WTC11 (cell line): ENCODE data around the gene MAP7. TPM values are rescaled to one million over a fixed set of nuclear protein-coding genes. Genes with fewer than 3 reads are reported as not detected.

Experiments
- ATAC-seq: fragments of 200-7000 bp; cut with Tn5 transposase; 2 replicates; pipeline ENCODE4 v1.10.0; 2021; ENCODE audit warnings: mild to moderate bottlenecking, moderate library complexity
- CTCF ChIA-PET: fragments of 300-600 bp; sonication (Branson Sonifier 250); formaldehyde crosslinking; loops from one replicate; lab custom pipeline; 2021; ENCODE audit warnings: antibody characterized with exemption; lab: Charles Lee
- POLR2A ChIA-PET: fragments of 350-600 bp; sonication (Branson Sonifier 250); formaldehyde crosslinking; loops from one replicate; lab custom pipeline; 2021; ENCODE audit warnings: antibody characterized with exemption; lab: Charles Lee
- DNase-seq: peaks from one replicate; pipeline ENCODE4 v3.0.0; 2021; ENCODE audit warnings: low spot score
- H3K27ac Mint-ChIP-seq: 2 replicates; pipeline ENCODE4 v1.8.0; 2021; ENCODE audit warnings: mixed read lengths
- H3K27me3 Mint-ChIP-seq: 2 replicates; pipeline ENCODE4 v1.8.0; 2021; ENCODE audit warnings: low read depth, mild to moderate bottlenecking, moderate library complexity, mixed read lengths
- H3K36me3 Mint-ChIP-seq: 2 replicates; pipeline ENCODE4 v1.8.0; 2021; ENCODE audit warnings: mixed read lengths
- H3K4me1 Mint-ChIP-seq: 2 replicates; pipeline ENCODE4 v1.8.0; 2022; ENCODE audit warnings: mixed read lengths
- H3K4me3 Mint-ChIP-seq: 2 replicates; pipeline ENCODE4 v1.8.0; 2021; ENCODE audit warnings: mild to moderate bottlenecking, moderate library complexity, mixed read lengths
- H3K9me3 Mint-ChIP-seq: 2 replicates; pipeline ENCODE4 v1.8.0; 2021; ENCODE audit warnings: mixed read lengths
- CREB1 ChIP-seq: sonication (generic); formaldehyde crosslinking; IDR thresholded peaks from 2 replicates; pipeline ENCODE4 v1.8.0; 2023; ENCODE audit warnings: mild to moderate bottlenecking, missing genetic modification reagents
- FOXJ3 ChIP-seq: sonication (generic); formaldehyde crosslinking; IDR thresholded peaks from 2 replicates; pipeline ENCODE4 v1.9.0; 2021; ENCODE audit warnings: missing genetic modification reagents, mild to moderate bottlenecking, borderline replicate concordance
- GTF2I ChIP-seq: fragments of 250-450 bp; sonication (Bioruptor Pico); conservative IDR thresholded peaks from 2 replicates; pipeline ENCODE4 v1.4.0; 2021; ENCODE audit warnings: mild to moderate bottlenecking
- IRF2 ChIP-seq: sonication (generic); formaldehyde crosslinking; IDR thresholded peaks from 2 replicates; pipeline ENCODE4 v1.8.0; 2022; ENCODE audit warnings: low read depth, missing genetic modification reagents, borderline replicate concordance
- NFATC4 ChIP-seq: fragments of 250-450 bp; sonication (Bioruptor Pico); IDR thresholded peaks from 2 replicates; pipeline ENCODE4 v1.9.0; 2021; ENCODE audit warnings: mild to moderate bottlenecking
- NFE2L1 ChIP-seq: sonication (generic); formaldehyde crosslinking; IDR thresholded peaks from 2 replicates; pipeline ENCODE4 v1.8.1; 2023; ENCODE audit warnings: missing genetic modification reagents
- NR1H2 ChIP-seq: sonication (generic); formaldehyde crosslinking; IDR thresholded peaks from 2 replicates; pipeline ENCODE4 v1.9.0; 2021; ENCODE audit warnings: mild to moderate bottlenecking, moderate library complexity, missing genetic modification reagents
- OVOL2 ChIP-seq: fragments of 250-450 bp; sonication (Bioruptor Pico); IDR thresholded peaks from 2 replicates; pipeline ENCODE4 v1.9.0; 2021; ENCODE audit warnings: mild to moderate bottlenecking, borderline replicate concordance
- RELA ChIP-seq: sonication (generic); formaldehyde crosslinking; IDR thresholded peaks from 2 replicates; pipeline ENCODE4 v1.8.1; 2022; ENCODE audit warnings: missing genetic modification reagents, mild to moderate bottlenecking, borderline replicate concordance
- SMAD4 ChIP-seq: sonication (generic); formaldehyde crosslinking; IDR thresholded peaks from 2 replicates; pipeline ENCODE4 v1.8.0; 2022; ENCODE audit warnings: mild to moderate bottlenecking, missing genetic modification reagents
- TCF7 ChIP-seq: sonication (generic); formaldehyde crosslinking; IDR thresholded peaks from 2 replicates; pipeline ENCODE4 v1.8.0; 2022; ENCODE audit warnings: mild to moderate bottlenecking, low read depth, missing genetic modification reagents, moderate library complexity
- TP53 ChIP-seq: sonication (generic); formaldehyde crosslinking; IDR thresholded peaks from 2 replicates; pipeline ENCODE4 v1.8.1; 2023; ENCODE audit warnings: mild to moderate bottlenecking, missing genetic modification reagents
- ZBTB21 ChIP-seq: sonication (generic); formaldehyde crosslinking; IDR thresholded peaks from 2 replicates; pipeline ENCODE4 v1.8.1; 2023; ENCODE audit warnings: mild to moderate bottlenecking, missing genetic modification reagents, borderline replicate concordance
- ZNF121 ChIP-seq: sonication (generic); formaldehyde crosslinking; IDR thresholded peaks from 2 replicates; pipeline ENCODE4 v1.8.0; 2023; ENCODE audit warnings: missing genetic modification reagents
- ZNF263 ChIP-seq: sonication (generic); formaldehyde crosslinking; IDR thresholded peaks from 2 replicates; pipeline ENCODE4 v1.8.1; 2022; ENCODE audit warnings: low read depth, mild to moderate bottlenecking, moderate library complexity, missing genetic modification reagents
- ZNF671 ChIP-seq: fragments of 250-450 bp; sonication (Bioruptor Pico); IDR thresholded peaks from 2 replicates; pipeline ENCODE4 v1.8.0; 2021; ENCODE audit warnings: mild to moderate bottlenecking
- total RNA-seq: library from RNA; stranded (reverse); gene quantifications from 3 replicates; pipeline ENCODE4 v1.2.3, GENCODE V29; 2021
- TF ChIP-seq, protein P1 (sequence below): fragments of 250-450 bp; sonication (Bioruptor Pico); IDR thresholded peaks from 2 replicates; pipeline ENCODE4 v1.9.0; 2021; ENCODE audit warnings: mild to moderate bottlenecking
- TF ChIP-seq, protein P2 (sequence below): sonication (generic); formaldehyde crosslinking; conservative IDR thresholded peaks from 2 replicates; pipeline ENCODE4 v1.8.1; 2022; ENCODE audit warnings: mild to moderate bottlenecking, missing genetic modification reagents
- TF ChIP-seq, protein P3 (sequence below): sonication (generic); formaldehyde crosslinking; IDR thresholded peaks from 2 replicates; pipeline ENCODE4 v1.8.0; 2022; ENCODE audit warnings: mild to moderate bottlenecking, missing genetic modification reagents
- TF ChIP-seq, protein P4 (sequence below): sonication (generic); formaldehyde crosslinking; IDR thresholded peaks from 2 replicates; pipeline ENCODE4 v1.8.1; 2022; ENCODE audit warnings: mild to moderate bottlenecking, moderate library complexity, missing genetic modification reagents
- TF ChIP-seq, protein P5 (sequence below): sonication (generic); formaldehyde crosslinking; IDR thresholded peaks from 2 replicates; pipeline ENCODE4 v1.8.1; 2022; ENCODE audit warnings: missing genetic modification reagents, borderline replicate concordance
- TF ChIP-seq, protein P6 (sequence below): fragments of 250-450 bp; sonication (Bioruptor Pico); IDR thresholded peaks from 2 replicates; pipeline ENCODE4 v2.1.2; 2022; ENCODE audit warnings: mild to moderate bottlenecking, moderate library complexity

The MAP7 gene
- total RNA-seq, 1 experiment from 2014 or later: 56.6 TPM

DNA sequence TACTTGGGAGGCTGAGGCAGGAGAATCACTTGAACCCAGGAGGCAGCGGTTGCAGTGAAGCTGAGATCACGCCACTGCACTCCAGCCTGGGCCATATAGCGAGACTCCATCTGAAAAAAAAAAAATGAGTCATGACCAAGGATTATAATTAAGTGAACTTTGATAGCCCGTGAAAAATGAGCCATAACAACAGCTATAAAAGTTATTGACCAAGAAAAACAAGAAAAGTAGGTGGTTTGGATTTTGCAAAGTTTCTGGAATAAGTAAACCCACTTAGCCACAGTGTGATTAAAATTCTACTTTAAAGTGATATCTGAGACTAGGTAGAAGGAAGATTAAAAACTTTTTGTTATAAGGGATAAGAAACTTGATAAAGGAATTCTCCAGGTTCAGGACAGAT lies 234.6 kb downstream of the MAP7 start:
- DNase-seq: no peak
- TF ChIP-seq, protein P1, sequence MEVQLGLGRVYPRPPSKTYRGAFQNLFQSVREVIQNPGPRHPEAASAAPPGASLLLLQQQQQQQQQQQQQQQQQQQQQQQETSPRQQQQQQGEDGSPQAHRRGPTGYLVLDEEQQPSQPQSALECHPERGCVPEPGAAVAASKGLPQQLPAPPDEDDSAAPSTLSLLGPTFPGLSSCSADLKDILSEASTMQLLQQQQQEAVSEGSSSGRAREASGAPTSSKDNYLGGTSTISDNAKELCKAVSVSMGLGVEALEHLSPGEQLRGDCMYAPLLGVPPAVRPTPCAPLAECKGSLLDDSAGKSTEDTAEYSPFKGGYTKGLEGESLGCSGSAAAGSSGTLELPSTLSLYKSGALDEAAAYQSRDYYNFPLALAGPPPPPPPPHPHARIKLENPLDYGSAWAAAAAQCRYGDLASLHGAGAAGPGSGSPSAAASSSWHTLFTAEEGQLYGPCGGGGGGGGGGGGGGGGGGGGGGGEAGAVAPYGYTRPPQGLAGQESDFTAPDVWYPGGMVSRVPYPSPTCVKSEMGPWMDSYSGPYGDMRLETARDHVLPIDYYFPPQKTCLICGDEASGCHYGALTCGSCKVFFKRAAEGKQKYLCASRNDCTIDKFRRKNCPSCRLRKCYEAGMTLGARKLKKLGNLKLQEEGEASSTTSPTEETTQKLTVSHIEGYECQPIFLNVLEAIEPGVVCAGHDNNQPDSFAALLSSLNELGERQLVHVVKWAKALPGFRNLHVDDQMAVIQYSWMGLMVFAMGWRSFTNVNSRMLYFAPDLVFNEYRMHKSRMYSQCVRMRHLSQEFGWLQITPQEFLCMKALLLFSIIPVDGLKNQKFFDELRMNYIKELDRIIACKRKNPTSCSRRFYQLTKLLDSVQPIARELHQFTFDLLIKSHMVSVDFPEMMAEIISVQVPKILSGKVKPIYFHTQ (CRISPR knock-in tag): no peak
- TF ChIP-seq, protein P2, sequence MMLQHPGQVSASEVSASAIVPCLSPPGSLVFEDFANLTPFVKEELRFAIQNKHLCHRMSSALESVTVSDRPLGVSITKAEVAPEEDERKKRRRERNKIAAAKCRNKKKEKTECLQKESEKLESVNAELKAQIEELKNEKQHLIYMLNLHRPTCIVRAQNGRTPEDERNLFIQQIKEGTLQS (CRISPR knock-in tag): no peak
- TF ChIP-seq RELA (no peak), SMAD4 (CRISPR knock-in tag) (no peak), OVOL2 (CRISPR knock-in tag) (no peak), IRF2 (CRISPR knock-in tag) (no peak), TCF7 (CRISPR knock-in tag) (no peak)
- TF ChIP-seq, protein P3, sequence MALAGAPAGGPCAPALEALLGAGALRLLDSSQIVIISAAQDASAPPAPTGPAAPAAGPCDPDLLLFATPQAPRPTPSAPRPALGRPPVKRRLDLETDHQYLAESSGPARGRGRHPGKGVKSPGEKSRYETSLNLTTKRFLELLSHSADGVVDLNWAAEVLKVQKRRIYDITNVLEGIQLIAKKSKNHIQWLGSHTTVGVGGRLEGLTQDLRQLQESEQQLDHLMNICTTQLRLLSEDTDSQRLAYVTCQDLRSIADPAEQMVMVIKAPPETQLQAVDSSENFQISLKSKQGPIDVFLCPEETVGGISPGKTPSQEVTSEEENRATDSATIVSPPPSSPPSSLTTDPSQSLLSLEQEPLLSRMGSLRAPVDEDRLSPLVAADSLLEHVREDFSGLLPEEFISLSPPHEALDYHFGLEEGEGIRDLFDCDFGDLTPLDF (CRISPR knock-in tag): no peak
- CTCF ChIA-PET: no interaction called here
- POLR2A ChIA-PET: no interaction called here
- no peaks in the 10 kb centered on the region for H3K36me3 Mint-ChIP-seq
- H3K4me1 Mint-ChIP-seq: no peaks in the 10 kb centered on the region
- no peaks in the 10 kb centered on the region; the same call in 1 of the 2 replicates for H3K27me3 Mint-ChIP-seq
- no peak overlapping the region for H3K4me3 Mint-ChIP-seq
- ATAC-seq: no peak
- H3K27ac Mint-ChIP-seq: no peak overlapping the region
- no peaks in the 10 kb centered on the region for H3K9me3 Mint-ChIP-seq

DNA sequence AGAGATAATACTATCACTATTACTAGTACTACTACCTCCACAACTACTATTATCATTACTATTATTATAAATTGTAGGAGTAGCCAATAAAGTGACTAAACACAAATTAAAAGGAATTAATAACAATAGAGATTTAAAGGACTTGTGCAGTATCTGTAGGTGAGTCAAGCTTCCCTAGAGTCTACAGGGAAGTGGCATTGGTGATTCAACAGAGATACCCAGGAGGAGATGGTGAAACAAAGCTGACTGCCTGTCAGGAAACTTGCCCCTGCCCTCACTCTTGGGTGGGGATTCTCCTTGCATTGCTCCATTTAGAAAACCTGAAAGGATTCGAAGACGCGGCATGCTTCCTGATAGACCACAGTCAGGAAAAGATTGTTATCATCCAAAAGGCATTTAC lies 237.2 kb downstream of the MAP7 start:
- no peak for DNase-seq
- Mint-ChIP-seq H3K9me3 (no peaks in the 10 kb centered on the region), H3K27me3 (no peaks in the 10 kb centered on the region; the same call in 1 of the 2 replicates), H3K4me1 (no peaks in the 10 kb centered on the region), H3K36me3 (no peaks in the 10 kb centered on the region), H3K4me3 (no peak overlapping the region), H3K27ac (no peak overlapping the region)
- ATAC-seq: no peak
- ChIA-PET CTCF (no interaction called here), POLR2A (no interaction called here)
- TF ChIP-seq ZNF671 (CRISPR knock-in tag): no peak
- TF ChIP-seq TP53 (CRISPR knock-in tag): no peak
- TF ChIP-seq, protein P4, sequence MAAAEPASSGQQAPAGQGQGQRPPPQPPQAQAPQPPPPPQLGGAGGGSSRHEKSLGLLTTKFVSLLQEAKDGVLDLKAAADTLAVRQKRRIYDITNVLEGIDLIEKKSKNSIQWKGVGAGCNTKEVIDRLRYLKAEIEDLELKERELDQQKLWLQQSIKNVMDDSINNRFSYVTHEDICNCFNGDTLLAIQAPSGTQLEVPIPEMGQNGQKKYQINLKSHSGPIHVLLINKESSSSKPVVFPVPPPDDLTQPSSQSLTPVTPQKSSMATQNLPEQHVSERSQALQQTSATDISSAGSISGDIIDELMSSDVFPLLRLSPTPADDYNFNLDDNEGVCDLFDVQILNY (CRISPR knock-in tag): no peak
- no peak for TF ChIP-seq GTF2I (CRISPR knock-in tag)
- TF ChIP-seq, protein P1 (CRISPR knock-in tag): no peak
- no peak for TF ChIP-seq NR1H2 (CRISPR knock-in tag)
- no peak for TF ChIP-seq NFE2L1 (CRISPR knock-in tag)
- no peak for TF ChIP-seq CREB1 (CRISPR knock-in tag)
- no peak for TF ChIP-seq ZBTB21
- no peak for TF ChIP-seq FOXJ3 (CRISPR knock-in tag)
- TF ChIP-seq IRF2 (CRISPR knock-in tag): no peak
- no peak for TF ChIP-seq ZNF263
- TF ChIP-seq, protein P5, sequence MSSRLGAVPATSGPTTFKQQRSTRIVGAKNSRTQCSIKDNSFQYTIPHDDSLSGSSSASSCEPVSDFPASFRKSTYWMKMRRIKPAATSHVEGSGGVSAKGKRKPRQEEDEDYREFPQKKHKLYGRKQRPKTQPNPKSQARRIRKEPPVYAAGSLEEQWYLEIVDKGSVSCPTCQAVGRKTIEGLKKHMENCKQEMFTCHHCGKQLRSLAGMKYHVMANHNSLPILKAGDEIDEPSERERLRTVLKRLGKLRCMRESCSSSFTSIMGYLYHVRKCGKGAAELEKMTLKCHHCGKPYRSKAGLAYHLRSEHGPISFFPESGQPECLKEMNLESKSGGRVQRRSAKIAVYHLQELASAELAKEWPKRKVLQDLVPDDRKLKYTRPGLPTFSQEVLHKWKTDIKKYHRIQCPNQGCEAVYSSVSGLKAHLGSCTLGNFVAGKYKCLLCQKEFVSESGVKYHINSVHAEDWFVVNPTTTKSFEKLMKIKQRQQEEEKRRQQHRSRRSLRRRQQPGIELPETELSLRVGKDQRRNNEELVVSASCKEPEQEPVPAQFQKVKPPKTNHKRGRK (CRISPR knock-in tag): no peak
- no peak for TF ChIP-seq NFATC4 (CRISPR knock-in tag)
- no peak for TF ChIP-seq SMAD4 (CRISPR knock-in tag)
- TF ChIP-seq, protein P3 (CRISPR knock-in tag): no peak
- TF ChIP-seq, protein P6, sequence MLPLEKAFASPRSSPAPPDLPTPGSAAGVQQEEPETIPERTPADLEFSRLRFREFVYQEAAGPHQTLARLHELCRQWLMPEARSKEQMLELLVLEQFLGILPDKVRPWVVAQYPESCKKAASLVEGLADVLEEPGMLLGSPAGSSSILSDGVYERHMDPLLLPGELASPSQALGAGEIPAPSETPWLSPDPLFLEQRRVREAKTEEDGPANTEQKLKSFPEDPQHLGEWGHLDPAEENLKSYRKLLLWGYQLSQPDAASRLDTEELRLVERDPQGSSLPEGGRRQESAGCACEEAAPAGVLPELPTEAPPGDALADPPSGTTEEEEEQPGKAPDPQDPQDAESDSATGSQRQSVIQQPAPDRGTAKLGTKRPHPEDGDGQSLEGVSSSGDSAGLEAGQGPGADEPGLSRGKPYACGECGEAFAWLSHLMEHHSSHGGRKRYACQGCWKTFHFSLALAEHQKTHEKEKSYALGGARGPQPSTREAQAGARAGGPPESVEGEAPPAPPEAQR (CRISPR knock-in tag): no peak
- no peak for TF ChIP-seq ZNF121 (CRISPR knock-in tag)
- no peak for TF ChIP-seq TCF7 (CRISPR knock-in tag)
